Stimulated activated CD4-positive, alpha-beta T cell treated with anti-CD3 and anti-CD28 coated beads, Interleukin-12 subunit alpha, Interleukin-12 subunit beta, amount 100 ng/mL, for 48 hours (primary cell): ENCODE measurements around the gene ANKRD12.
A peak's percentile ranks its signal among the peaks of the same experiment; 100 is the strongest.
"Not testable (repeated sequence)": the region's sequence is repeated elsewhere in the genome, so short reads cannot be mapped to it uniquely, and the experiment has no call there.

ENCODE experiments used
- DNase-seq, 3 donors: peaks; one replicate each; pipeline ENCODE4 v3.0.0-alpha.2; 2020; ENCODE audit warnings: low read depth in 2 of 3, low spot score in 1 of 3

ANKRD12 gene

GRCh38 chr18:9136315-9137155, at the start of gene ANKRD12:
TSS of gene ANKRD12 (plus strand) at chr18:9136781. CDS start at chr18:9182433, 45,652 bp downstream.
- peak; percentile 97 for DNase-seq

GRCh38 chr18:9087144-9087543, 49.4 kb upstream of the ANKRD12 start:
- no peak for DNase-seq

GRCh38 chr18:9088252-9088651, 48.3 kb upstream of the ANKRD12 start:
- no peak for DNase-seq

- DNase-seq = not testable (repeated sequence)
These were observed 47.9 kb upstream of the ANKRD12 start for GRCh38 chr18:9088727-9089126.

- no peak for DNase-seq
These were observed 46.0 kb upstream of the ANKRD12 start for GRCh38 chr18:9090578-9090977.

GRCh38 chr18:9091066-9091476, 45.5 kb upstream of the ANKRD12 start:
- no peak for DNase-seq

- no peak for DNase-seq
These were observed 43.9 kb upstream of the ANKRD12 start for GRCh38 chr18:9092665-9093064.

GRCh38 chr18:9093109-9093508, 43.5 kb upstream of the ANKRD12 start:
- DNase-seq = not testable (repeated sequence)

GRCh38 chr18:9094307-9095226, 42.0 kb upstream of the ANKRD12 start:
- peak in 2 of 3 donors; percentile 57 to 62 for DNase-seq

- DNase-seq = peak; percentile 52 to 60 (median 53)
These were observed 41.1 kb upstream of the ANKRD12 start for GRCh38 chr18:9095297-9096006.

GRCh38 chr18:9096007-9096371, 40.6 kb upstream of the ANKRD12 start:
- DNase-seq = no peak

- no peak for DNase-seq
These were observed 39.9 kb upstream of the ANKRD12 start for GRCh38 chr18:9096685-9097084.

- DNase-seq = no peak
These were observed 39.2 kb upstream of the ANKRD12 start for GRCh38 chr18:9097349-9097748.

- DNase-seq = no peak
These were observed 35.8 kb upstream of the ANKRD12 start for GRCh38 chr18:9100796-9101195.

GRCh38 chr18:9101730-9102507, 34.7 kb upstream of the ANKRD12 start:
- no peak for DNase-seq

GRCh38 chr18:9102508-9103375, 33.8 kb upstream of the ANKRD12 start, which contains the start of gene NDUFV2:
TSS of gene NDUFV2 (plus strand) at chr18:9102699. CDS start at chr18:9102744, 45 bp downstream.
- peak; percentile 95 to 98 (median 97) for DNase-seq

- DNase-seq = no peak
These were observed 33.2 kb upstream of the ANKRD12 start for GRCh38 chr18:9103376-9103873.

- DNase-seq = no peak
These were observed 32.2 kb upstream of the ANKRD12 start for GRCh38 chr18:9104244-9104901.

- no peak for DNase-seq
These were observed 31.2 kb upstream of the ANKRD12 start for GRCh38 chr18:9105420-9105819.
